ENCODE measurements around the gene MRM2. TPM values are rescaled to one million over a fixed set of nuclear protein-coding genes. Genes with fewer than 3 reads are reported as not detected.

Gene MRM2
- total RNA-seq, 4 donors from 2014 or later: 11.9 to 15.4 (median 13.3) TPM

DNA sequence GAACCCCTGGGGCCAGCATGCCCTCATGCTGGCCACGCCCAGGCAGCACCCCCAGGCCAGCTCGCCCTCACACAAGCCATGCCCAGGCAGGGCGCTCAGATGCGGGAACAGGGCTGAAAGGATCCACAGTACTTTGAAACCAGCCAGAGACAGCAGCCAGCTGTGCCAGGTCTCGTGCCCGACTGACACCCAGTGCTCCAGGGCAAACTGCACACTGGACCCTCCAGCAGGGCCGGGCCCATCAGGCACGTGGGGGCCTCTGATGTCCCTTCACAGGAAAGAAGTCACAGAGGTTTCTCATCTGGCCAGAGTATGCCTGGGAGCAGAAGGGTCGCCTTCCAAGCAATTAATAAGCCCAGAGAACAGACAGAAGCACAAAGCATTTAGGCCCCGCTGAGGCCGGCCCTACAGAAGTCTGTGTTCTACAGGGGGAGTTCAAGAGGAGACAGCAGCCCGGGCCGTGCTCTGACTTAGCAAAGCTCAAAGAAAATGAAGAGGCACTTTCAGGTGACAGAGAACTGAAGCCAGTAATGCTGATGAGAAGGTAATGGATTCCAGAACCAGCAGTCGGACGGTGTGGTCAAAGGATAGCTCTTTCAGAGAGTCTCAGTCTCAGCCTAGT lies 30.6 kb downstream of the MRM2 start:
- TF ChIP-seq, protein P1, sequence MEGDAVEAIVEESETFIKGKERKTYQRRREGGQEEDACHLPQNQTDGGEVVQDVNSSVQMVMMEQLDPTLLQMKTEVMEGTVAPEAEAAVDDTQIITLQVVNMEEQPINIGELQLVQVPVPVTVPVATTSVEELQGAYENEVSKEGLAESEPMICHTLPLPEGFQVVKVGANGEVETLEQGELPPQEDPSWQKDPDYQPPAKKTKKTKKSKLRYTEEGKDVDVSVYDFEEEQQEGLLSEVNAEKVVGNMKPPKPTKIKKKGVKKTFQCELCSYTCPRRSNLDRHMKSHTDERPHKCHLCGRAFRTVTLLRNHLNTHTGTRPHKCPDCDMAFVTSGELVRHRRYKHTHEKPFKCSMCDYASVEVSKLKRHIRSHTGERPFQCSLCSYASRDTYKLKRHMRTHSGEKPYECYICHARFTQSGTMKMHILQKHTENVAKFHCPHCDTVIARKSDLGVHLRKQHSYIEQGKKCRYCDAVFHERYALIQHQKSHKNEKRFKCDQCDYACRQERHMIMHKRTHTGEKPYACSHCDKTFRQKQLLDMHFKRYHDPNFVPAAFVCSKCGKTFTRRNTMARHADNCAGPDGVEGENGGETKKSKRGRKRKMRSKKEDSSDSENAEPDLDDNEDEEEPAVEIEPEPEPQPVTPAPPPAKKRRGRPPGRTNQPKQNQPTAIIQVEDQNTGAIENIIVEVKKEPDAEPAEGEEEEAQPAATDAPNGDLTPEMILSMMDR (IDR thresholded peaks at IDR 0.05): no peak
- ATAC-seq (ENCODE audit: low FRiP score) (no peak), DNase-seq (ENCODE audit: low spot score) (no peak)

DNA sequence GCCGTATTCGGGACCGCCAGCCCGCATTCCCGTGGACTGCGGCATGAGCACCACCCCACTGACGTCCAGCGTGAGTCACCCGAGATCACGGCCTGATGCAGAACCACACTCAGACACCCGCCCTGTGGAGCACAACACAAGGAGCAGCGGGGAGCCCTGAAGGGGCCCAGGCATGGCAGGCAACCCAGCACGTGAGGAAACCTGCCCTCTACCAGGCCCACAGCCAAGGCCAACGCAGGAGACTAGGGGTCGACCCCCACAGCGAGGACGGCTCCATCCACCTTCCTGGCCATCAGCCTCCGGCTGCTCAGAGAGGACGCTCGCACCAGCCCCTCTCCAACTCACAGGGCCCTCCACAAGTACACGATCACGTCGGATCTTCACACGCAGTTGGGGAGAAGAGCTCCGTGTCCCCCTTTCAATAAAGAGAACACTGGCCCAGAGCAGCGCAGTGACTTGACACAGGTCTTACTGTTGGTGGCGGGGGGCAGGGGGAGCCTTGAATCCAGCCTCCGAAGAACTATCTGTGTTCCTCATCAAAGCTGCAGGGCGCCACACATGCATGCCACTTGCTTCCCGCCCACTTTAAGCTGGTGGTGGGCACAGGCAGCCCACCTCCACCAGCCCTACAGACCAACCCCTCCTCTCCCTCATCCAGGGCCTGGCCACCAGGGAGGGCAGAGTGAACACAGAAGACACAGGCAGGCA lies 31.3 kb downstream of the MRM2 start:
- TF ChIP-seq, protein P1 (IDR thresholded peaks at IDR 0.05): no peak
- no peak for ATAC-seq (ENCODE audit: low FRiP score)

DNA sequence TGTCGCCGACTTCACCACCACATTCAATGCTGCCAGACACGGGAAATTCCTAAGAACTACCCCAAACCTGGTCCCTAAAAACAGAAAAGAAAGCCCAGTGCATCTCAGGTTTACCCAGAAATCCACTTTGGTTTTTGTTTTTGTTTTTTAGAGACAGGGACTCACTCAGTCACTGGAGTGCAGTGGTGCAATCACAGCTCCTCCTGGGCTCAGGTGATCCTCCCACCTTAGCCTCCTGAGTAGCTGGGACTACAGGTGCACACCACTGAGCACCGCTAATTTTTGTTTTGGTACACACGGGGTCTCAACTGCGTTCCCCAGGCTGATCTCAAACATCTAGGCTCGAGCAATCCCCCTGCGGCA lies 32.1 kb downstream of the MRM2 start:
- no peak for ATAC-seq (ENCODE audit: low FRiP score)
- TF ChIP-seq, protein P1 (IDR thresholded peaks at IDR 0.05): no peak
- DNase-seq (ENCODE audit: low spot score): no peak

More for the DNA sequence above, 31.3 kb downstream of the MRM2 start:
- DNase-seq (ENCODE audit: low spot score): no peak

DNA sequence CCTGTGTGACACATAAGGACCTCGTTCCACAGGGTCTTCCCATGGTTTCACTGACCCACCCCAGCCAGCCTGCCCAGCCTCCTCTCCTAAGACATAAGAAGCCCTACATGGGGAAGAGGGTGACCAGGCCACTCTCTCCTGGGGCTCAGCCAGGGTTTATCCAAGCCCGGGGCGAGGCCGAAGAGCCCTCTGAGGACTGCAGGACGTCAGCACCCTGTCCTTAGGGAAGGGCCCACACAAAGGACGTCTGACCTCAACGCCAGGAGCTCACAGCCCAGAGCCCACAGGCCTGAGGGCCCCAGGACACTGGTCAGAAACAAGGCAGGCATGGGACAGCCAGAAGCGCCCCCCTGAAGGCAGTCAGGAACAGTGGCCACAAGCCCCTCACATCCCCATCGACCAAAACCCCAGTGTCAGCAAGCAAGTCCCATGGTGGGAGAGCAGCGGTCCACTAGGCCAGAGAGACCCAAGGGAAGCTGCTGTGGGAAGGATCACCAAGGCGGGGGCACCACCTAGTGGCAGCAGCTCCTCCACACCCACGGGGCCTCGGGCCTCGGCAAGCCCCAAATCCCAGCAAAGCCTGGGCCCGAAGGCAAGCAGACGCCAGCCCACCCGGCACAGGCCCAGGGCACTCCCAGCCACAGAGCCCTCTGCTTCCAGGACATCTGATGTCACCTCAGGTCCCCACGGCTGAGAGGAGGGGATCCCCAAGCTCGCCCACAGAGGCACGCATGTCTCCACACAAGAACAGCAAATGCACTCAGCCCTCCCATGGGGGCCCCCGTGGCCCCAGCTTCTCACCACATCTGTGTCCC lies 32.7 kb downstream of the MRM2 start:
- ATAC-seq (ENCODE audit: low FRiP score): peak; percentile 73
- DNase-seq (ENCODE audit: low spot score): no peak
- TF ChIP-seq, protein P1 (IDR thresholded peaks at IDR 0.05): peak in 1 of 3 donors; percentile 51

DNA sequence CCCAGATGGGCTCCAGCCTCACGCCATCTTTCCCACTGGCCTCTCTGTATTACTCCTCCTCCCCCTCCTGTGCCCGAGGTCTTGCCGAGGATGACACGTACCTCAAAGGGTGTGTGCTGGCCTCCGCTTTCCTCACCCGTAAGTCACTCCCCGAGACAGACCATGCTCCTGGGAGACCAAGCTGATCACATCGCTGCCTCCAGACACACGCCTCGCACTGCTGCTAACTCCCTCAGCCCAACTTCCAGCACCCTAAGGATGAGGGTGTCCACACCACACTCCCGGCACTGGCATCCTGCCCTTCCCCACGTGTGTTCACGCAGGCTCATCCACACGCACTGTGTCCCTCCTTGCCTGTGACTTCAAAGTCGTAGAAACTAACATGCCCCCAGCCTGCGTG lies 33.3 kb downstream of the MRM2 start:
- TF ChIP-seq, protein P1 (IDR thresholded peaks at IDR 0.05): no peak
- DNase-seq (ENCODE audit: low spot score) (no peak), ATAC-seq (ENCODE audit: low FRiP score) (no peak)

DNA sequence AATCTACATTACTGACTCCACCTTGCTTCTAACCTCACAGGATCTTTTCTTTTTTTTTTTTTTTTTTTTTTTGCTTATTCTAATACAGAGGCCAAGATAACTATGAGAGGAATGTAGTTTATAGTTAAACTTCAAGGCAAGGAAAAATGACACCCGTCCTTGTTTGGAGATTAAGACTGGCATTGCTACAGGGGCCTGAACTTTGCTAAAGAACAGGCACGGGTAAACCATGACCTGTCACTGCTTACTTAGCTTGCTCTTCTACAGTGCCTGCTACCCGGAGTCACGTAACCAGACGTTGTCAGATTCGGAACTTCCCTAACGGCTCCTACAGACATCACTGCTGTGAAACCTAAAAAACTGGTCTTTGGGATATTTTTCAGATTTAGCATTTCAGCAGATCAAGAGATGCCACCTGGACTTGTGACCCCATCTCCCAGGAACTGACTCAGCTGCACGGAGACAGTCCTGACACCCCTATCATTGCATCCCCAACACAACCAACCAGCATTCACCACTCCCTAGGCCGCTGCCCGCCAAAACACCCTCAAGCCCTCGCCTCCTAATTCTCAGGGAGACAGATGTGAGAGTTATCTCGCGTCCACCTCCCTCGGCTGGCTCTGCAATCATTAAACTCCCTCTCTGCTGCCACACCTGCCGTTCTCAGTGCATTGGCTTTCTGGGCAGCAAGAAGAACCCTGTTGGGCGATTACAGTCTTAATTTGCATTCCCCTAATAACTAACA lies 36.8 kb downstream of the MRM2 start:
- DNase-seq (ENCODE audit: low spot score) (peak; percentile 14), ATAC-seq (ENCODE audit: low FRiP score) (no peak)
- TF ChIP-seq, protein P1 (IDR thresholded peaks at IDR 0.05): no peak
